Measurements from ENCODE around the gene PDXP.

The PDXP gene

GRCh38 chr22:37697538-37697835, 39.0 kb downstream of the PDXP start:
- ATAC-seq: no peak

- no peak for ATAC-seq
These were observed 42.7 kb downstream of the PDXP start for GRCh38 chr22:37701141-37701786.

GRCh38 chr22:37703906-37704305, 45.4 kb downstream of the PDXP start:
- no peak for ATAC-seq

- no peak for ATAC-seq
These were observed 46.1 kb downstream of the PDXP start for GRCh38 chr22:37704645-37705044.

- ATAC-seq: no peak
These were observed 46.7 kb downstream of the PDXP start for GRCh38 chr22:37705205-37705604.

- no peak for ATAC-seq
These were observed 50.3 kb downstream of the PDXP start for GRCh38 chr22:37708580-37709444.

GRCh38 chr22:37709445-37709765, 50.9 kb downstream of the PDXP start:
- no peak for ATAC-seq

- ATAC-seq: no peak
These were observed 52.2 kb downstream of the PDXP start for GRCh38 chr22:37710675-37711074.

- no peak for ATAC-seq
These were observed 53.0 kb downstream of the PDXP start for GRCh38 chr22:37711490-37711889.

- no peak for ATAC-seq
These were observed 55.2 kb downstream of the PDXP start for GRCh38 chr22:37713761-37714160.

GRCh38 chr22:37714634-37715033, 56.1 kb downstream of the PDXP start:
- ATAC-seq: no peak

- ATAC-seq: no peak
These were observed 57.2 kb downstream of the PDXP start for GRCh38 chr22:37715760-37716159.

Data from activated CD4-positive, CD25-positive, alpha-beta regulatory T cell treated with anti-CD3 and anti-CD28 coated beads, Interleukin-2, amount 50 U/mL, for 24 hours (primary cell).